T-helper 1 cell treated with Interleukin-12 subunit alpha and Interleukin-12 subunit beta and Interleukin-4 antibody, amounts not matched to agents 30 ng/mL and 1 ng/mL, for 36 hours (primary cell): ENCODE results near the gene CEBPA. TPM values are rescaled to one million over a fixed set of nuclear protein-coding genes. Genes with fewer than 3 reads are reported as not detected.

Experiments
- intact Hi-C: fragments of 100-400 bp; cut with micrococcal nuclease; formaldehyde crosslinking; loops from one replicate; pipeline ENCODE4 v1.15.1; 2024
- total RNA-seq: library from RNA; stranded (reverse); gene quantifications from 2 replicates; pipeline ENCODE4 v1.2.3, GENCODE V29; 2022

CEBPA gene
- total RNA-seq: 0.24 and 0.51 TPM in 2 replicates

DNA sequence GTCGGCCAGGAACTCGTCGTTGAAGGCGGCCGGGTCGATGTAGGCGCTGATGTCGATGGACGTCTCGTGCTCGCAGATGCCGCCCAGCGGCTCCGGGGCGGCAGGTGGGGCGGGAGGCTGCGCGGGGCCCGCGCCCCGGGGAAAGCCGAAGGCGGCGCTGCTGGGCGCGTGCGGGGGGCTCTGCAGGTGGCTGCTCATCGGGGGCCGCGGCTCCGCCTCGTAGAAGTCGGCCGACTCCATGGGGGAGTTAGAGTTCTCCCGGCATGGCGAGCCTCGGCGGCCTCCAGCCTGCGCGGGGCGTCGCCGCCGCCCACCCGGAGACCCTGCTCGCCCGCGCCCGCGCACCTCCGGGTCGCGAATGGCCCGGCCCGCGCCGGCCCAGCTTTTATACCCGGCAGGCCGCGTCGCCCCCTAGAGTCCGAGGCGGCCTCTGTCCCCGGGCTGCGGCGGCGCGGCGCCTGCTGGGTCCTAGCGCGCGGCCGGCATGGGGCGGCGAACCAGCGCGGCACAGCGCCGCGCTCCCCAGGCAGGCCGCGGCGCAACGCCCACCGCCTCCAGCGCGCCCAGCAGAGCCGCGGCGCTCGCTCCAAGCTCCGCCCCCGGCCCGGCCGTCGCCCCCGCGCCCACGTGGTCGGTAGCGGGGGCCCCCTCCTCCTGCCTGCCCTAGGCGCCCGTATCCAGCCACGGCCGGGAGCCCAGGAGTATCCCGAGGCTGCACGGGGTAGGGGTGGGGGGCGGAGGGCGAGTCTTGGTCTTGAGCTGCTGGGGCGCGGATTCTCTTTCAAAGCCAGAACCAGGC, at the start of gene CEBPA:
TSS of gene CEBPA (minus strand) at position 360 of the 799 bp plus-strand sequence. CDS start at position 240, 120 bp downstream.
- intact Hi-C loops: loop anchor here (1.0 to 5.0 kb wide), 4 partner anchors 16 to 158 kb away; partner anchors contain the start of gene CEBPG

DNA sequence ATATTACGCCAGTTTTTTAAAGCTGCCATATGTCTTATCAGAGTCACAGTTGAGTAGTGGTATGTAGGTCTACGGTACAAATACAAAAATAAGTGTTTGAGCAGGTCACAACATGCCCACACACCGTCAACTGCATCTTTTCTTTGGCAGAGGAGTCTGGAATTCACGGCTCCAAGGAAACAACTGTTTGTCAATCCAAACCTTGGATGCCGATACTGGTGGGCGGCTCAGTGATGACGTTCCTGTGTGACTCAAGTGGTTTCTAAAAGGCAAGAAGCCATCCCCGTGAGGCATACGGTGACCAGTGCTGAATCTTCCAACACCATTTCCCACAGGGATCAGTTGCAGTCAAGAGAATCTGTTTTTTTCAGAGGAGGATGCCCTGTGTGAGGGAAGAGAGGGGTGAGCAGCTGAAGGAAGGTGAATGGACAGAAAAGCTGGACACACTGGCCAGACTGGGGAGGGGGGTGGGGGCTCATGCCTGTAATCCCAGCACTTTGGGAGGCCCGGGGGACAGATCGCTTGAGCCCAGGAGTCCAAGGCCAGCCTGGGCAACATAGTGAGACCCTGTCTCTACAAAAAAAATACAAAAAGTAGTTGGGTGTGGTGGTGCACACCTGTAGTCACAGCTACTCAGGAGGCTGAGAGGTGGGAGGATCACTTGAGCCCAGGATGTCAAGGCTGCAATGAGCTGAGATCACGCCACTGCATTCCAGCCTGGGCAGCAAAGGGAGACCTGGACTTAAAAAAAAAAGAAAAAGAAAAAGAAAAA, 48.4 kb upstream of the CEBPA start:
- intact Hi-C loops: no loop called here

DNA sequence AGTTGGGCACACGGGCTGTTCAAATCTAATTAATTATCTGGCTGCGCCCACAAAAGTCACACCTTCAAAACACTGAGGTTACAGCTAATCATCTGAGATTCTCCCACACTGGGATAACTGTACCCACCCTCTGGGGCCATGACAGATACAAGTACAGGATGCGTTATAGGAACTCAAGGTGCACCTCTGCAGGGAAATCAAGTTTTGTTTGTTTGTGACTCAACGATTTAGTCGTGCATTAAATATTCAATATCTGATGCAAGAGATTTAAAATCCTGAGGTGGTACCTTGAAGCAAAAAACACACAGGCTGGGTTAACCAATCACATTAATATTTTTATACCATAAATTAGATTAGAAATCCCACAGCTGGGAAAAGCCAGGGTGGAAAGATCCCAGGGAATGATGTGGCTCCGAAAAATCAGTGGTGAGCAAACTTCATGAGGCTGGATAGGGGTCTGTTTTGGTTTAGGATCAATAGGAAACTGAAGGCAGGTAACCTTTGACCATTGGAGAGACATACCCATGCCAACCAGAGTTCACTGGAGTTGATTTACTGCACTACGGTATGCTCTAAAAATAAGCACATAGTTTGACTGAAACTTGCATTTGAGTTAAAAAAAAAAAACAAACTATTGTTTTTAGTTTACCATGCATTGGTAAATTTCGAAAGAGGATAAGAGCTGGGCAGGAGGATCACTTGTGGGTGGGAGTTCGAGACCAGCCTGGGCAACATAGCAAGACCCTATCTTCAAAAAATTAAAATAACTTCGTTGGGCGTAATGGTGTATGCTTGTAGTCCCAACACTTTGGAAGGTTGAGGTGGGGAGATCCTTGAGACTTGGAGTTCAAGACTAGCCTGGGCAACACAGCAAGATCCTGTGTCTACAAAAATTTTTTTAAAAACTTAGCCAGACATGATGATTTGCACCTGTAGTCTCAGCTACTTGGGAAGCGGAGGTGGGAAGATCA, 47.3 kb upstream of the CEBPA start:
- intact Hi-C loops: no loop called here

DNA sequence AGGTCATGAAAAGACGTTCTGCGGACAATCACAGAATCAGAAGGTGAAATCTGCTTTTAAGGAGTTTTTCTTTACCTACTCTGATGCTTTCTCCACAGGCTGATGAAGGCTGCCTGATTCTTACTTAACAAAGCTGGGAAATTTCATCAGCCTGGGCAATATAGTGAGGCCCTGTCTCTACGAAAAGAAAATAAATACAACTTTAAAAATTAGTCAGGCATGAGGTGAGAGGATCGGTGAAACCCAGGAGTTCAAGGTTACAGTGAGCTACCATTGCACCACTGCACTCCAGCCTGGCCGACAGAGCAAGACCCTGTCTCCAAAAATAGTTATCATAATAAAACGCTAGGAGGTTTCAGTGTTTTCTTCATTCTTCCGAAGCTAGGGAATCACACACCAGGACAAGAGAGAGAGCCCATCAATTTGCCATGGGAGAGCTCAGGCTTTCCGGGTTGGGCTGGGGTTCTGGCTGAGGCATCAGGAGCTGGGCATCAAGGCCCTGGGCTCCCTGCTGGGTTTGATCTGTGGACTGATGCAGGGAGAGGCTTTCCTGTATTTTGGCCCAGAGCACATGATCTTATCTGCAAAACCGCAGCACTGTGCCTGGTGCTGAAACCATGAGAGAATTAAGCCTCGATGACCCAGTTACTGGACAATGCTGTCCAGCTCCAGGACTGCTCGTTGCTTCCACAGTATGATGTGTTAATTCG, 46.1 kb upstream of the CEBPA start:
- intact Hi-C loops: no loop called here

DNA sequence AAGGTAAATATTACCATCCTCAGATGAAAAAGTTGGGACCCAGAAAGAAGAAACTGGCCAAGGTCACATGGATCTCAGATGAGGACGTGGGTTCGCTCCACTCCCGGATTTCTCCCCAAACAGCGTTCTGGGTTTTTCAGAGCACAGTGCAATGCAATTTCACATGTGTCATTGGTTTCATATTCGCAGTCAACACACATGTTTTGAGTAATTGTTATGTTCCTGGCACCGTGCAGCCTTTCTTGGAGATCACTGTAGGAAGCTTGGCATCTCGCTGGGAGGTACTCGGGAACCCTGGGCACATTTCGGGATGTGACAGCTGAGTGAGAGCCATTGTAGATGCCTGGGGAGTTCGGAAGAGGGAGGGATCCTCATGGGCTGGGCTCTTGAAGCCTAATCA, 45.0 kb upstream of the CEBPA start:
- intact Hi-C loops: no loop called here

DNA sequence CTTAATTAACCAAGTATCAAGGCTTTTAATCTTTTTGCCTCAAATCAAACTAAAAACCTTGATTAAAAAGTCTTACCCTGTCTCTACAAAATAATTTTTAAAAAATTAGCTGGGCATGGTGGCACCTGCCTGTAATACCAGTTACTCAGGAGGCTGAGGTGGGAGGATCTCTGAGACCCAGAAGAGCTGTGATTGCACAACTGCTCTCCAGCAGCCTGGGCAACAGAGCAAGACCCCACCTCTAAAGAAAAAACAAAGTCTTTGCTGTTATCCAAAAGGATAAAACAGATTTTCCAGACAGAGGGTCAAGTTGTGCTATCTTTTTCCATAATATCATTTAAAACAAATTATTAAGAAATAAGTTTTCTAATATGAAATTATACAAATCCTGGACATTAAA, 44.3 kb upstream of the CEBPA start:
- intact Hi-C loops: no loop called here

DNA sequence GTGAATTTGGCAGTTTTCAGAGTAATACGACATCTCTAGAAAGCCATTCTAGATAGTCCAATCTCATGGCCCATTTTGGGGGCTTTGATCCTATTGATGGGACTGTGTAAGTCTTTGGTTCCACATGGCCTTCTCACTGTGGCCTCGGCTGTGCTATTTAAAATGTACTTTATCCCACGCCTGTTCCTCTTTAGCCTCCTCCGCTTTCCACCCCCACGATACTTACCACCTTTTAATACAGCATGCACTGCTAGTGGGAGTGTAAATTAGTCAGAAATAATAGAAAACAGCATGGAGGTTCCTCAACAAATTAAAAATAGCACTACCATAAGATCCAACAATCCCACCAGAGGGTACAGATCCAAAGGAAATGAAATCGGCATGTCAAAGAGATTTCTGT, 42.8 kb upstream of the CEBPA start:
- intact Hi-C loops: no loop called here

DNA sequence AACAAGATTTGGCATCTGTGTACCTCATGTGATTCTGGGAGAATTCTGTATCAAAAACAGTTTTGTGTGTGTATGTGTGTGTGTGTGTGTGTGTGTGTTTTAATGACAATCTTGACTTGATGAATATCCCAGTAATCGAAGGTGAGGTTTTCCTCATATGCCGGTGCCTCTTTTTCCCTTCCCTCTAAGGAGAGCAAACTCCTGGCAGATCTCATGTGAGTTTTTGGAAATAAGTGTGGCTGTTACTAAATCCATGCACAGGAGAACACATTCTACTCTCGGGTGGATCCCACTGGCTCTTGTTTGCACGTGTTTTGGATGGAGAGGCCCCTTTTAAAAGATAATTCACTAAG, 42.2 kb upstream of the CEBPA start:
- intact Hi-C loops: no loop called here

DNA sequence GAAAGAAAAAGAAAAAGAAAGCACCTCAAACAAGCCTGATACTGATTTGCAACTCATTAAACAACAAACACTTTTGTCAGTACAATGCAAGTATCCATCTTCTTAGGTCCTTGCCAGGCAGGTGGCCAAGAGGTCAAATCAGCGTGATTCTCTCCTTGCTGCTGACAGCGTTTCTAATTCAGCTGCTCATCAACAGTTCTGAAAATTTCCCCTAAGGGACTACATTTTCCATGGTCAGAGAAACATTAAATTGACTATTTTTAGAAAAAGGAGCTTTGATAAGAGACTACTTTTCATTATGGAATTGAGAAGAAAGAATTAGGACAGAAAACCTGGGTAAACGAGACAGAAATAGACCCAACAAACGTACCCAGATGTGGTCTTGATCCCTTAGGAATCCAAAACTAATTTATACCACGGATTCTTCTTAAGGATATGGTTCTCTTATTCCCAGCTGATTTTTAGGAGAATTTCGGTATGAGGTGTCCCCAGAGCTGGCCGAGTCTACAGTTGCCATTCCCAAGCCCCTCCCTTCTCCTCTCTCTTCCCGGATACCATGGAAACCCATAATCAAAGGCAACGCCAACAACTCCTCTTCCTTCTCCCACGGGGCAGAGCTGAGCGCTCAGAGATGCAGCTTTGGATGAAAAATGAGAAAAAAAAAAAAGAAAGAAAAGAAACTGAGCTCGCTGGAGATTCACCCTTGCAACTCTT, 41.7 kb upstream of the CEBPA start:
- intact Hi-C loops: no loop called here

DNA sequence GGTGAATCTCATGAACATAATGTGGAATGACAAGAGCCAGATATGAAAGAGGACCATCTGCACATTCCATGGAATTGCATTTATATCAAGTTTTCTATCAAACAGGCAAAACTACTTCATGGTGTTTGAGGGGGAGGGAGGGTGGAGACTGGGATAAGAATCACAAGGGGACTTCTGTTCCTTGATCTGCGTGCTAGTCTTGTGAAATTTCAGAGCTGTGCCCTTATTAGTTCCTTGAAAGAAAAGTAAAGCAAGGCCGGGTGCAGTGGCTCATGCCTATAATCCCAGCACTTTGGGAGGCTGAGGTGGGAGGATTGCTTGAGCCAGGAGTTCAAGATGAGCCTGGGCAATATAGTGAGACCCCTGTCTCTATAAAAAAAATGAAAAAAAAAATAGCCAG, 41.0 kb upstream of the CEBPA start:
- intact Hi-C loops: no loop called here

DNA sequence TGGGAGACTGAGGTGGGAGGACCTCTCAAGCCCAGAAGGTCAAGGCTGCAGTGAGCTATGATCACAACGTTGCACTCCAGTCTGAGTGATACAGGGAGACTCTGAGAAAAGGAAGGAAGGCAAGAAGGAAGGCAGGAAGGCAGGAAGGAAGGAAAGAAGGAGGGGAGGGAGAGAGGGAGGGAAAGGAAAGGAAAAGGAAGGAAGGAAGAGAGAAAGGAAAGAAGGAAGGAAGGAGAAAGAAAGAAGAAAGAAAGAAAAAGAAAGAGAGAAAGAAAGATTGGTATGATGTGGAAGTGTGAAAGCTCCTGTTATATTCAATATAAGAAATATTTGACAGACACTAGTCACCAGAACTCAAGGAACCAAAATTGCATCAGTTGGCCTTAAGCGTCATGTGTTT, 38.7 kb upstream of the CEBPA start:
- intact Hi-C loops: no loop called here

DNA sequence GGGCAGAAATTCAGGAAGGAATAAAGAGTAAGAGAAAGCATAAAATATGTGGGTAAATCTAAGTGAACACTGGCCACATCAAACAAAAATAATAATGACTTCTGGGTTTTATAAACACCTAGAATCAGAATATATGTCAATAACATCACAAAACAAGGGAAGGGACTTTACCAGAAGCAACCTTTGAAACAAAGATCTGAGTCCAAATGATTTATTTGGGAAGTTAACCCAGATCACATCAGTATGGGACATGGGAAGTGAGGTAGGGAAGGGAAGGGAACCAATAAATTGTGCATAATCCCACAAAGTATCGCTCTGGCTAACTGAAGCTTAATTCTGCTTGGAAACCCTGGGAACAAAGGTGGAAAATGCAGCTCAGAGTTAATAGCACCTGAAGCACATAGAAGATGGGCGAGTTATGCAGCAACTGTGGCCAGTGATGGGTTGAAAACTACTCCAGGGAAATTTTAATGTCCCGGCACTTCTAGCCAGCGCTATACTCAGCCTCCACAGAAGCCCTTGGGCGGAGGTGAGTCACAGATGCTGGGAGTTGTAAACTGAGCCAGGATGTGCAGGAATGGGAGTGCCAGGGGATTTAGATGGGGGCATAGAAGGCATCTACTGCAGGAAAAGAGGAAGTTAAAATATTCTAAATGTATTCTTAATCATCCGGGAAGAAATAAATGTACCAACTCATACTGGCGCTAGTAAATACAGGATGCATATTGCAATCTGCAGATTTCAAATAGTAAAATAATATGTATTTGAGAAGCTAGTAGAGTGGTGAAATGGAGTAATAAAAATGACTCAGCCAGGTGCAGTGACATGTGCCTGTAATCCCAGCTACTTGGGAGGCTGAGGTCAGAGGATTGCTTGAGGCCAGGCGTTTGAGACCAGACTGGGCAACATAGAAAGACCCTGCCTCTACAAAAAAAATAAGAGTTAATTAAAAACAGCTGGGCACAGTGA, 37.0 kb upstream of the CEBPA start:
- intact Hi-C loops: no loop called here

DNA sequence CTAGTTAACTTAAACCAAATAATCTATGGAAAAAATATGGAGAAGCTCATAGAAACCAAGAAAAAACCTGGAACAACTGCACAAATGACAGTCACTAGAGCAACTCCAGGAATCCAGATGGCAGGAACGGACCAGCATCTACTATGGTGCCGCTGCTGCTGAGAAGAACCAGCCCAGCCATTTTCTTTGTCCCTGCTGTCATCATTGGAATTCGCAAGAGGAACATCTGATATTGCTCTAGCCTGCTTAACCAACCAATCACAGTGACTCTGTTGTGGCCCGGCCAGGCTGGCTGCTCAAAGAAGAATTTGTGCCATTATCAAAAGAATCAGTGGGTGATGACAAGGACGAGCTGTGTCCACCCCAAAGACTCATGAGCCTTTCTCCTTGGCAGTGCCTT, 33.1 kb upstream of the CEBPA start:
- intact Hi-C loops: no loop called here

DNA sequence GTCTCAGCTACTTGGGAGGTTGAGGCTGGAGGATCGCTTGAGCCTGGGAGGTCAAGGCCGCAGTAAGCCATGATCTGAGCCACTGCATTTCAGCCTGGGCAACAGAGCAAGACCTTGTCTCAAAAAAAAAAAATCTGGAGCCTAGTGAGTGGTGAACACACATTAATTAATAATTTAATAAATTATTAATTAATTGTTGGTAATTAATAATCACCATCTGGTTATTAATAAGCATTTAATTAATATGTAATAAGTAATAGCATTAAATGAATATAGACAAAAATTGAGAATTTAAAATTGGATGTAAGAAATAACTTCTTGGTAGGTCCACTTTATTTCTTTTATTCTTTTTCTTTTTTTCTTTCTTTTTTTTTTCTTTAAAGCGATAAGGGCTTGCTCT, 31.9 kb upstream of the CEBPA start:
- intact Hi-C loops: no loop called here

DNA sequence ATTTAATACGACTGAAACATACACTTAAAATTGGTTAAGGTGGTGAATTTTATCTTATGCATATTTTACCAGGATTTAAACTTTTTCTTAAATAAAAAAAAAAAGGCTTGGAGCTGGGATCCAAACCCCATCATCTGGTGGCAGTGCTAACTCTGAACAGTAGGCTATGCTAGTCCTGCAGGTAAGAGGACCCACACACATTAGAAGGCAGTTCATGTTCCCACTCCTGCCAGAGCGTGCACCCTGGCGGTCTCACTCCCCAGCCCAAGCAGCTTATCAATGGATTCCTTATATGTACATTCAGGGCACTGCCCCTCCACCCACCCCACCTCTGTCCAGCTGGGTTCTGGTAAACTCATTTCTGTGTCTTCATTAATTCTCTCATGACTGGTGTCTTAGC, 31.3 kb upstream of the CEBPA start:
- intact Hi-C loops: no loop called here

DNA sequence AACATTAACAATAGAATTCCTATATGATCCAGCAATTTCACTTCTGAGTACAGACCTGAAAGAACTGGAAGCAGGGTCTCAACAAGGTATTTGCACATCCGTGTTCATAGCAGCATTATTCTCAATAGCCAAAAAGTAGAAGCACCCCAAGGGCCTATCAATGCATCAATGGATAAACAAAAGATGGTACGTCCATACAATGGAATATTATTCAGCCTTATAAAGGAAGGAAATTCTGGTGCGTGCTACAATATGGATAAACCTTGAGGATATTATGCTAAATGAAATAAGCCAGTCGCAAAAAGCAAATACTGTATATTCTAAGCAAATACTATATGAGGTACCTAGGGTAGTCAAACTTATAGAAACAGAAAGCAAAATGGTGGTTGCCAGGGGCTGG, 30.8 kb upstream of the CEBPA start:
- intact Hi-C loops: no loop called here

DNA sequence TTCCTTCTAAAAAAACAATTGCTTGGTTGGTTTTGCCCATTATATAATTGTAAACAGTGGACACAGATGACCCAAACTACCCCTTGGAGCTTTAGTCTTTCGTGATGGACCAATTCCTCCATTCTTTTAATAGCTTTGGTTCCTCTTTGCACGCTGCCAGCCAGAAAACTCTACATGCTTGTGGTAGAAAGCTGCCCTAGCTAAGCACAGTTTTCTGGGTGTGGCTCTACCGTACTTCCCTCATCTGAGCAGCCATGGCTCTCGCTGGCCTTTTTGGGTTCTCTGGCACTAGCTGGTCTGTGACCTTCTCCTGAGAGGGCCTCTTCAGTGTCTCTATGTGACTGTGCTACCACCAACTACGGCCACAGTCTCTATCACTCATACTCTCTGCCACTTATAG, 29.9 kb upstream of the CEBPA start:
- intact Hi-C loops: no loop called here

DNA sequence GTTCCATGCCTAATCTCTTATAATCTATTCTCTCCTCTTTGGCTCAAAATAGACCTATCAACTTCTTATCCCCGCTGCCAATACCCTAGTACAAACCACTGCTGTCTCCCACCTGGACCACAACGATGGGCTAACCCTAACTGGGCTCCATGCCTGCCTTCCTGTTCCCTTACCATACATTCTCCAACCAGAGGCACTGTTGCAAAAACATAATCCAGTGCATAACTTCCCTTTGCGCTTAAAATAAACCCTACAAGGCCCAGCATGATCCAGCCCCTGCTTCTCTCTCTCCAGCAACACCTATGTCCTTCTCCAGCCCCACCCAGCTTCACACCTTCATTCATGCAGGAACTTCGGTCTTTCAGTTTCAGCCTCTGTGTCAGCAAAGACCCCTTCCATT, 27.4 kb upstream of the CEBPA start:
- intact Hi-C loops: no loop called here

DNA sequence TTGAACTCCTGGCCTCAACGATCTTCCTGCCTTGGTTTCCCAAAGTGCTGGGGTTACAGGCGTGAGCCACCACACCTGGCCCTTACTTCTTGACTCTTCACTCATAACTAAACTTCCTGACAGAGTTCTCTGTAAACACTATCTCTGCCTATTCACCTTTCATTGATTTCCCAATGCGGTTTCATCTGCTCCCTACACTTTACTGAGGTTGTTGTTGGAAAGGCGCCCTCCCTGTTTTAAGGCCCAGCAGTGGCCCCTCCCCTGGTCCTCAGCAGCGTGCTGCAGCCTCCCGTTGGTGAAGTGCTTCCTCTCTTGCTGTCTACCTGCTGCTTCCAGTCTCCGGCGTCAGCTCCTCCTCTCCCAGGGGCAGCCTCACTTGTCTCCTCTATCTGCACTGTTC, 26.7 kb upstream of the CEBPA start:
- intact Hi-C loops: no loop called here
